GM10248 (cell line): ENCODE data around the gene ZSCAN5C.

Source experiments
- CTCF ChIA-PET: fragments of 300-600 bp; sonication (Branson Sonifier 250); formaldehyde crosslinking; extraction: SDS; loops from one replicate; lab custom pipeline; 2021; ENCODE audit warnings: antibody characterized with exemption; lab: Yijun Ruan, JAX
- POLR2A ChIA-PET: fragments of 350-650 bp; sonication (Branson Sonifier 250); formaldehyde crosslinking; extraction: SDS; loops from one replicate; lab custom pipeline; 2020; ENCODE audit warnings: antibody characterized with exemption; lab: Yijun Ruan, JAX
- DNase-seq: peaks from one replicate; pipeline ENCODE4 v3.0.0; 2012; ENCODE audit errors: extremely low spot score
- TF ChIP-seq, protein P1 (sequence below): IDR thresholded peaks from 2 replicates; pipeline ENCODE4 v1.5.1; 2012; ENCODE audit warnings: mild to moderate bottlenecking, low read depth; ENCODE audit errors: extremely low read depth, missing control alignments, control extremely low read depth

Gene ZSCAN5C, protein sequence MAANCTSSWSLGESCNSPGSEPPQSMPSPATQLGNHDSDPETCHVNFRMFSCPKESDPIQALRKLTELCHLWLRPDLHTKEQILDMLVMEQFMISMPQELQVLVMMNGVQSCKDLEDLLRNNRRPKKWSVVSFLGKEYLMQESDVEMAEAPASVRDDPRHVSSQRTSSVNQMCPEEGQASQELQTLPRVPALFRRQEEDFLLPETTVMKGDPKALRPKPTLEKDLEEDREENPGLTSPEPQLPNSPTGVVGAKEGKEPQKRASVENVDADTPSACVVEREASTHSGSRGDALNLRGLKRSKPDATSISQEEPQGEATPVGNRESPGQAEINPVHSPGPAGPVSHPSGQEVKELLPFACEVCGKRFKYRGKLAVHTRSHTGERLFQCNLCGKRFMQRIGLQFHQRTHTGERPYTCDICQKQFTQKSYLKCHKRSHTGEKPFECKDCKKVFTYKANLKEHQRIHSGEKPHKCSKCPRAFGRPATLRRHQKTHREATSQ

DNA sequence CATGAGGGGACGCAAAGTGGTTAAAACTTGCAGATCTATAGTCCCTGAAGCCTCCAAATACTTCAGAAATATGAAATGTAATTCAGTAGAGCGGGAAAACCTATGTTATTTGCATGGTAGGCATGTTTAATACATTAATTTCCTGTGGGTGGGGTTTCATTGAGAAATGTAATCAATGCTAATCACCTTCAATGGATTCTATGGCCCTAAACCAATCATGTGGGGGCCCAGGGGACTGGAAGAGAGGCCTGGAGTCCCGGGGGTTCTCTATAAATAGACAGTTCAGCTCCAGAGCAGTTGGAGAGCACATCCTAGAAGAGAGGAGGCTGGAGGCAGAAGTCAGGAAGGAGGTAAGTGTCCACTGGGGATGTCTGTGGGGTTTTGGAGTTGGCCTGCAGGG, at the start of gene ZSCAN5C:
TSS of gene ZSCAN5C (plus strand) at position 301 of the 400 bp plus-strand sequence. CDS start 3,641 bp downstream, outside the sequence.
- DNase-seq: no peak
- ChIA-PET POLR2A (no interaction called here), CTCF (no interaction called here)
- TF ChIP-seq, protein P1, sequence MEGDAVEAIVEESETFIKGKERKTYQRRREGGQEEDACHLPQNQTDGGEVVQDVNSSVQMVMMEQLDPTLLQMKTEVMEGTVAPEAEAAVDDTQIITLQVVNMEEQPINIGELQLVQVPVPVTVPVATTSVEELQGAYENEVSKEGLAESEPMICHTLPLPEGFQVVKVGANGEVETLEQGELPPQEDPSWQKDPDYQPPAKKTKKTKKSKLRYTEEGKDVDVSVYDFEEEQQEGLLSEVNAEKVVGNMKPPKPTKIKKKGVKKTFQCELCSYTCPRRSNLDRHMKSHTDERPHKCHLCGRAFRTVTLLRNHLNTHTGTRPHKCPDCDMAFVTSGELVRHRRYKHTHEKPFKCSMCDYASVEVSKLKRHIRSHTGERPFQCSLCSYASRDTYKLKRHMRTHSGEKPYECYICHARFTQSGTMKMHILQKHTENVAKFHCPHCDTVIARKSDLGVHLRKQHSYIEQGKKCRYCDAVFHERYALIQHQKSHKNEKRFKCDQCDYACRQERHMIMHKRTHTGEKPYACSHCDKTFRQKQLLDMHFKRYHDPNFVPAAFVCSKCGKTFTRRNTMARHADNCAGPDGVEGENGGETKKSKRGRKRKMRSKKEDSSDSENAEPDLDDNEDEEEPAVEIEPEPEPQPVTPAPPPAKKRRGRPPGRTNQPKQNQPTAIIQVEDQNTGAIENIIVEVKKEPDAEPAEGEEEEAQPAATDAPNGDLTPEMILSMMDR: no peak

DNA sequence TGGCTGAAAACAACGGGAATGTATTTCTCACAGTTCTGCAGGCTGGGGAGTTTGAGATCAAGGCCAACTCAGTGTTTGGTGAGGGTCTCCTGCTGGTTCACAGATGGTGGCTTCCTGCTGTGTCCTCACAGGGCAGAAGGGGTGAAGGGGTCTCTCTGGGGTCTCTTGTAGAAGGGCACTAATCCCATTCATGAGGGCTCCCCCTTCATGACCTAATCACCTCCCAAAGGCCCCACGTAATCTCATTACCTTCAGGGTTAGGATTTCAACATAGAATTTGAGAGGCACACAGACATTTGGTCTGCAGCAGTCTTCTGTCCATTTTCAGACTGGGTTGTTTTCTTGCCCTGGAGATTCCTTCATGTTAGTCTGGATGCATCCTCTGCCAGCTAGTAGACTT, 49.4 kb upstream of the ZSCAN5C start:
- DNase-seq: no peak
- ChIA-PET CTCF (no interaction called here), POLR2A (no interaction called here)
- TF ChIP-seq, protein P1: no peak

DNA sequence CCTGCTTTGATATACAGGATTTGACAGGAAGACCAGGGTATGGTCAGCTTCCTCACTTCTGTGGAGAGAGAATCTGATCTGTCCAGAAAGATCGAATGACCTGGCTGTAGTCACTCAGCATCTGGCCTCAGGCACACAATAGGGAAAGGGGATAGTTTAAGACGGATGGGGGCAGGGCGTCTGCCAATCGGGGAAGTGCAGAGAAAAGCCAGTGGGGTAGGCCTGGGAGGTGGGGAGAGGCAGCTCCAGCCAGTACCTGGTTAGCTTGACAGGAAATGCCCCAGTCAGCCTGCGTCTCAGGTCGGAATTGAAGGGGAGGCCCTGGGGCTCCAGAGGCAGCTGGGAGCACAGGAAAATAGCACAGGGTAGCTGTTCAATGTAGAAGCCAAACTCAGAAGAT, 48.6 kb upstream of the ZSCAN5C start:
- POLR2A ChIA-PET: no interaction called here
- TF ChIP-seq, protein P1: no peak

DNA sequence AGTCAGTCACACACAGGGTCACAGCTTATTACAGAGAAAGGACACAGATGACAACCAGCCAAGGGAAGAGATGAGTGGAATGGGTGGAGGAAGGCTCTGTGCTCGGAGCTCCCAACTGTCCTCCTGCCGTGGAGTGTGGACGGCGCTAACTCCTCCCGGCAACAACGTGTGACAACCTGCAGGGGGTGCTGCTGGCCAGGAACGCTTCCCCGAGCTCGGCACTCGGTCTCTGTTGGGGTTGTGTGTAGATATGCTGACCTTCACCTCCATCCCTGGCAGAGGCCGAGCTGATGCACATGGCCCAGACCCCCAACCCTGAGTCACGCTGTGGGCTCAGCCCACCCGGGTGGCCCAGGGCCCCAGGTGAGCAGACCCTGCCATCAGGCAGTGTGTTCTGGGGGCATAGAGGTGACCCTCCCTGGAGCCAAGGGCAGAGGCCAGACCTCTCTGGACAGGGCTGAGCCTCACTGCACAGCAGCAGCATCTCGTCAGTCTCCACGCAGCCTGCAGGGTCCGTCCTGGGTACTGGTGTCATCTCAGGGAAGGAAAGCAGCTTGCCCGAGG, 46.9 kb upstream of the ZSCAN5C start:
- CTCF ChIA-PET: interaction anchor here (1.0 to 2.4 kb wide), 10 partner anchors 8 to 178 kb away, joined by 3 to 10 read pairs (median 4); no protein-coding TSS in a partner anchor
- no peak for DNase-seq
- POLR2A ChIA-PET: interaction anchor here (0.5 kb wide), 1 partner anchor 1120 kb away, joined by 6 read pairs; no protein-coding TSS in a partner anchor
- TF ChIP-seq, protein P1: peak; percentile 29

More for the DNA sequence above, 48.6 kb upstream of the ZSCAN5C start:
- CTCF ChIA-PET: interaction anchor here (2.0 to 2.4 kb wide), 2 partner anchors 20 to 25 kb away, joined by 8 to 9 read pairs; no protein-coding TSS in a partner anchor
- no peak for DNase-seq

DNA sequence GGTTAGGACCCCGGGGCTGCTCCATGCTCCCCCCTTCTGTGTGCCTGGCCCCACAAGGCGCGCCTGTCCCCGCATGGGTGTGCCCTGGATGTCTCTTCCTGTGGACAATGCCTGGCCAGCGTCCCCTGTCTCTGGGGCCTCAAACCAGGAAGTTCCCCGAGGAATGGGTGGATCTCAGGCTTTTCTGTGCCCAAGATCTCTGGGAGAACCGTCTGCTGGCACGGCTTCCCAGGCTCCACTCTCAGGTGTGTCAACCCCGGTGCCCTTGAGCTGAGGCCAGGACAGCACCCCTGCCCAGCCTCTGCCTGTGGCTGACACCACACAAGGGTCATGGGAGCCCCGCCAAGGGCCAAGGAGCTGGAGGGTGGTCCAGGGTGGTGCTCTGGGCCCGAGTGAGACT, 45.3 kb upstream of the ZSCAN5C start:
- POLR2A ChIA-PET: no interaction called here

More for the DNA sequence above, 45.3 kb upstream of the ZSCAN5C start:
- TF ChIP-seq, protein P1: no peak
- CTCF ChIA-PET: interaction anchor here (1.1 to 2.1 kb wide), 4 partner anchors 12 to 91 kb away, joined by 3 to 4 read pairs (median 4); no protein-coding TSS in a partner anchor
- no peak for DNase-seq
